ENCODE results near the gene PSMA3. TPM values are rescaled to one million over a fixed set of nuclear protein-coding genes. Genes with fewer than 3 reads are reported as not detected.

PSMA3 gene
- total and polyA plus RNA-seq, 2 of the 8 experiments (the other 6 are each of a cell fraction or from before 2014, with no cell fraction given) = 285 to 507 TPM

DNA sequence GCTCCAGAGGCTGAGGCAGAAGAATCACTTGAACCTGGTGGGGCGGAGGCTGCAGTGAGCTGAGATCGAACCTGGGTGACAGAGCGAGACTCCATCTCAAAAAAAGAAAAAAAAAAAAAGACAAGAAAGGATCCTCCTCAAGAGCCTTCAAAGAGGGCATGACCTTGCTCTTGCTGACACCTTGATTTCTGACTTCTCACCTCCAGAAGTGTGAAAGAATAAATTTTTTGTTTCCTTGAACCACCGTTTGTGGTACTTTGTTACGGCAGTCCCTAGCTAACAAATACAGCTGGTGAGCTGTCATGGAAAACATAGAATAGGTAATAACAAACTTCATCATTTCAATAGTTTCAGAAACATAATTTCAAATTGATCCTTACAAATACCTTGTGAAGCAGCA is 46.6 kb upstream of the PSMA3 start:
- Histone ChIP-seq H2AK5ac (ENCODE audit: low read depth, low read length) (no peak overlapping the region), H4K20me1 (replicated peaks in 1 of 2; ENCODE audit: control insufficient read depth in 1 of 2, insufficient read depth in 2 of 2, low read length in 2 of 2) (no peaks in the 10 kb centered on the region), H3K79me2 (ENCODE audit: control insufficient read depth in 1 of 2, insufficient read depth in 2 of 2, low read length in 2 of 2) (peaks cover 0 to 18% of the 10 kb centered on the region in 2 experiments; a peak in 3 of 4 replicates), H4K91ac (replicated peaks; ENCODE audit: insufficient read length, low read length) (no peak overlapping the region), H2BK120ac (replicated peaks; ENCODE audit: low read depth, low read length) (no peak overlapping the region), H3K56ac (replicated peaks; ENCODE audit: insufficient read length, low read depth, low read length) (no peak overlapping the region), H2AFZ (ENCODE audit: low read length) (no peak overlapping the region), H3K14ac (ENCODE audit: insufficient read length) (no peak overlapping the region), H3K36me3 (ENCODE audit: control insufficient read depth in 2 of 4, insufficient read depth in 4 of 4, low read length in 3 of 4) (peaks cover 0 to 1% (median 0%) of the 10 kb centered on the region in 4 experiments; a peak in 1 of 8 replicates), H3K4me3 (ENCODE audit: extremely low read depth in 1 of 4, insufficient read depth in 2 of 4, low read depth in 3 of 4, low read length in 4 of 4) (no peak overlapping the region), H2BK15ac (ENCODE audit: low read length) (no peak overlapping the region), H3K79me1 (ENCODE audit: low read depth, low read length) (no peaks in the 10 kb centered on the region), H3K9me3 (ENCODE audit: insufficient read depth in 2 of 2, low read depth in 1 of 2, low read length in 1 of 2) (no peaks in the 10 kb centered on the region), H3K23ac (ENCODE audit: insufficient read length) (no peak overlapping the region), H4K5ac (ENCODE audit: insufficient read length, low read depth, low read length) (no peak overlapping the region), H3K23me2 (ENCODE audit: low read depth, low read length) (no peaks in the 10 kb centered on the region), H2BK12ac (ENCODE audit: low read depth, low read length) (no peak overlapping the region), H2BK5ac (ENCODE audit: low read depth, low read length) (no peak overlapping the region), H3K4ac (replicated peaks; ENCODE audit: insufficient read length, low read depth, low read length) (no peak overlapping the region), H3K9ac (replicated peaks in 1 of 4; ENCODE audit: extremely low read depth in 1 of 4, low read depth in 3 of 4, low read length in 3 of 4) (no peak overlapping the region), H3K18ac (ENCODE audit: extremely low read depth, low read length) (no peak overlapping the region), H3K4me1 (replicated peaks in 1 of 4; ENCODE audit: control insufficient read depth in 3 of 4, insufficient read depth in 4 of 4, low read length in 3 of 4) (no peaks in the 10 kb centered on the region), H3K4me2 (ENCODE audit: insufficient read depth in 1 of 2, low read depth in 2 of 2, low read length in 2 of 2) (no peak overlapping the region), H2BK20ac (ENCODE audit: low read length) (no peak overlapping the region), H4K8ac (ENCODE audit: extremely low read depth, insufficient read depth, low read length) (no peak overlapping the region), H3K27me3 (replicated peaks in 1 of 4; ENCODE audit: control insufficient read depth in 3 of 4, extremely low read depth in 1 of 4, insufficient read depth in 3 of 4, low read length in 3 of 4) (peaks cover 0 to 1% (median 0%) of the 10 kb centered on the region in 4 experiments; a peak in 1 of 7 replicates), H3K27ac (ENCODE audit: low read depth, low read length) (no peak overlapping the region)
- WGBS, 2 experiments (ENCODE audit: extremely low coverage in 1 of 2, insufficient coverage in 1 of 2, insufficient read length in 1 of 2, insufficient replicate concordance in 2 of 2, low coverage in 1 of 2, low lambda C conversion rate in 2 of 2, missing lambda C conversion rate in 1 of 2) = 90% methylated on average over 5 of the region's 5 CpGs; no CpG with 5 or more reads in 1 of the 2 experiments
- TF ChIP-seq SAP30 (IDR thresholded peaks at IDR 0.05; ENCODE audit: insufficient read depth, insufficient replicate concordance, low read length) = no peak
- TF ChIP-seq SP2 (IDR thresholded peaks at IDR 0.05; ENCODE audit: low read length) = no peak
- no peak for TF ChIP-seq SIN3A (conservative IDR thresholded peaks at IDR 0.05 in 1 of 2, IDR thresholded peaks at IDR 0.05 in 1 of 2; ENCODE audit: low read depth in 1 of 2, low read length in 2 of 2)
- TF ChIP-seq CHD1 (IDR thresholded peaks at IDR 0.05; ENCODE audit: low read depth, low read length) = no peak
- no peak for TF ChIP-seq NRF1 (IDR thresholded peaks at IDR 0.05; ENCODE audit: low read depth, low read length)
- no peak for TF ChIP-seq TAF7 (optimal IDR thresholded peaks at IDR 0.05; ENCODE audit: borderline replicate concordance, low read depth, low read length)
- TF ChIP-seq JUN (IDR thresholded peaks at IDR 0.05; ENCODE audit: low read depth, low read length) = no peak
- ChIA-PET CTCF (ENCODE audit: partially characterized antibody) (interaction anchor here (0.6 to 3.1 kb wide), 2 partner anchors 31 to 1109 kb away, joined by 3 to 12 read pairs; no protein-coding TSS in a partner anchor), POLR2A (ENCODE audit: partially characterized antibody) (interaction anchor here (0.7 kb wide), 1 partner anchor 41 kb away, joined by 3 read pairs; no protein-coding TSS in a partner anchor)
- DNase-seq (ENCODE audit: low read depth in 1 of 2, low spot score in 2 of 2) = no peak
- no peak for FAIRE-seq
